ENCODE measurements around the gene IGSF22. TPM values are rescaled to one million over a fixed set of nuclear protein-coding genes. Genes with fewer than 3 reads are reported as not detected.

IGSF22 gene
- total RNA-seq, 4 donors from 2014 or later, result 0.17 to 0.23 TPM; not detected in 2

DNA sequence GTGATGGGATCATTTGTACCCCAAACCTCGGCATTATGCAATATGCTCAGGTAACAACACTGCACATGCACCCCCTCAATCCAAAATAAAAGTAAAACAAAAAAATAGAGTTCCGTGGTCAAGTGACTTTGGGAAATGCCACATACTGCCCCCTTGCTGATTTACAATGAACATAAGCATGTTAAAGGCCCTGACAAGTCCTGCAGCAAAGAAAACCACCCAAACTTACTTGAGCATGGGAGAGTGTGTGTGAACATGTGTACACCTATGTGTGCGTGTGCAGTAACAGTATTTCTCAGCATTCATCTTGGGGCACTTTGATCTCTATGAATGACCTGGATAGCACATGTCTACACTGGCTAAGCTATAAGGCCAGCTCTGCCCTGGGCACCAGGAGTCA is 15.8 kb upstream of the IGSF22 start:
- Histone ChIP-seq H3K4me1 (no peaks in the 10 kb centered on the region), H3K9me3 (no peaks in the 10 kb centered on the region), H3K27ac (replicated peaks in 1 of 4) (no peak overlapping the region), H3K27me3 (peaks cover 0 to 15% (median 0%) of the 10 kb centered on the region in 4 donors), H3K36me3 (no peaks in the 10 kb centered on the region), H3K4me3 (no peak overlapping the region)
- TF ChIP-seq POLR2AphosphoS5 (IDR thresholded peaks at IDR 0.05) (no peak), EP300 (IDR thresholded peaks at IDR 0.05) (no peak), POLR2A (IDR thresholded peaks at IDR 0.05; ENCODE audit: low read depth) (no peak)
- TF ChIP-seq, protein P1, sequence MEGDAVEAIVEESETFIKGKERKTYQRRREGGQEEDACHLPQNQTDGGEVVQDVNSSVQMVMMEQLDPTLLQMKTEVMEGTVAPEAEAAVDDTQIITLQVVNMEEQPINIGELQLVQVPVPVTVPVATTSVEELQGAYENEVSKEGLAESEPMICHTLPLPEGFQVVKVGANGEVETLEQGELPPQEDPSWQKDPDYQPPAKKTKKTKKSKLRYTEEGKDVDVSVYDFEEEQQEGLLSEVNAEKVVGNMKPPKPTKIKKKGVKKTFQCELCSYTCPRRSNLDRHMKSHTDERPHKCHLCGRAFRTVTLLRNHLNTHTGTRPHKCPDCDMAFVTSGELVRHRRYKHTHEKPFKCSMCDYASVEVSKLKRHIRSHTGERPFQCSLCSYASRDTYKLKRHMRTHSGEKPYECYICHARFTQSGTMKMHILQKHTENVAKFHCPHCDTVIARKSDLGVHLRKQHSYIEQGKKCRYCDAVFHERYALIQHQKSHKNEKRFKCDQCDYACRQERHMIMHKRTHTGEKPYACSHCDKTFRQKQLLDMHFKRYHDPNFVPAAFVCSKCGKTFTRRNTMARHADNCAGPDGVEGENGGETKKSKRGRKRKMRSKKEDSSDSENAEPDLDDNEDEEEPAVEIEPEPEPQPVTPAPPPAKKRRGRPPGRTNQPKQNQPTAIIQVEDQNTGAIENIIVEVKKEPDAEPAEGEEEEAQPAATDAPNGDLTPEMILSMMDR (IDR thresholded peaks at IDR 0.05), result no peak
- DNase-seq (ENCODE audit: extremely low spot score), result no peak
- 95% methylated on average over 3 of the region's 3 CpGs for WGBS
- intact Hi-C loops (cut with DNase I), result no loop called here

DNA sequence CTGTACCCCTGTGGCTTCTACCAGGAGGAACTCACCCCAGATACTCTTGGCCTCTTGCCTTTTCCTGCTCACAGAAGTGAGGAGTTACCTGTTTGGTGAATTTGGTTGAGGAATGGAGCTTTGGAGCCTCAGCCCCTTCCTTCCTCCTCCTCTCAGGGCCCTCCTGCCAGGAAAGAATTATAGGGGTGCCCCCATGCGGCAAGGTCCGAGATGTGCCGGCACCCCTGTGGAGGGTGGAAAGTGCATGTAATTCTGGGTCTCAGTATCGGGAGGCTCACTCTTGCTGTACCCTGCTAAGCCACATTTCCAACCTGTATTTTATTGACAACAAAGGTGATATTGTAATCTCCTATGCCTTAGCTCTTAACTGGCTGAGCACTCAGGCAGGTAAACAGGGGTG is 13.7 kb upstream of the IGSF22 start:
- intact Hi-C loops (cut with DNase I), result no loop called here
- TF ChIP-seq EP300 (IDR thresholded peaks at IDR 0.05) (no peak), POLR2A (IDR thresholded peaks at IDR 0.05; ENCODE audit: low read depth) (no peak), POLR2AphosphoS5 (IDR thresholded peaks at IDR 0.05) (no peak)
- TF ChIP-seq, protein P1 (IDR thresholded peaks at IDR 0.05), result no peak
- no peak overlapping the region for H3K27ac ChIP-seq (replicated peaks in 1 of 4)
- H3K27me3 ChIP-seq, result peaks cover 0 to 19% (median 0%) of the 10 kb centered on the region in 4 donors
- no peak for DNase-seq (ENCODE audit: extremely low spot score)
- no peaks in the 10 kb centered on the region for H3K36me3 ChIP-seq
- H3K9me3 ChIP-seq, result no peaks in the 10 kb centered on the region
- no peaks in the 10 kb centered on the region for H3K4me1 ChIP-seq
- no peak overlapping the region for H3K4me3 ChIP-seq
- 77% methylated on average over 4 of the region's 4 CpGs for WGBS

DNA sequence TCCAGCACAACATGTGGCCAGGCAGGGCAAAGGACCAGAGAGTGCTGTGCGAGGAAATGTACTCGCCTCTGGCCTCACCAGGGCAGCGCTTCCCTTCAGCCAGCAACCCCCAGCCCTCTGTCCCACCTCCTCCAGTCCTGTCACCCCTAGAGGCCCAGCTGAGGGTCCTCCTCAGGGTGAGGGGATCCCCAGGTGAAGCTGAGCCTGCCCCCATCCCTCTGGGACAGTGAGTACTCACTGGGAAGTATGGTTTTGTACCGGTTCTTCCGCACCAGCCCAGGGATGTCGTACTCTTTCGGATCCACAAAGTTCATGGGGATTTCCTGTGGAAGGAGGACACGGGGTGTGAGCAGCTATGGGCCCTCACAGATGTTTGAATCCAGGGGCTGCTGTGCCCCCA is 11.7 kb upstream of the IGSF22 start:
- no peaks in the 10 kb centered on the region for H3K9me3 ChIP-seq
- no peak overlapping the region for H3K27ac ChIP-seq (replicated peaks in 1 of 4)
- no peaks in the 10 kb centered on the region for H3K4me1 ChIP-seq
- WGBS, result 86% methylated on average over 8 of the region's 8 CpGs
- intact Hi-C loops (cut with DNase I), result no loop called here
- peaks cover 0 to 16% (median 0%) of the 10 kb centered on the region in 4 donors for H3K27me3 ChIP-seq
- no peak for DNase-seq (ENCODE audit: extremely low spot score)
- no peak overlapping the region for H3K4me3 ChIP-seq
- no peak for TF ChIP-seq POLR2AphosphoS5 (IDR thresholded peaks at IDR 0.05)
- no peak for TF ChIP-seq POLR2A (IDR thresholded peaks at IDR 0.05; ENCODE audit: low read depth)
- TF ChIP-seq, protein P1 (IDR thresholded peaks at IDR 0.05), result no peak
- no peak for TF ChIP-seq EP300 (IDR thresholded peaks at IDR 0.05)
- H3K36me3 ChIP-seq, result no peaks in the 10 kb centered on the region

DNA sequence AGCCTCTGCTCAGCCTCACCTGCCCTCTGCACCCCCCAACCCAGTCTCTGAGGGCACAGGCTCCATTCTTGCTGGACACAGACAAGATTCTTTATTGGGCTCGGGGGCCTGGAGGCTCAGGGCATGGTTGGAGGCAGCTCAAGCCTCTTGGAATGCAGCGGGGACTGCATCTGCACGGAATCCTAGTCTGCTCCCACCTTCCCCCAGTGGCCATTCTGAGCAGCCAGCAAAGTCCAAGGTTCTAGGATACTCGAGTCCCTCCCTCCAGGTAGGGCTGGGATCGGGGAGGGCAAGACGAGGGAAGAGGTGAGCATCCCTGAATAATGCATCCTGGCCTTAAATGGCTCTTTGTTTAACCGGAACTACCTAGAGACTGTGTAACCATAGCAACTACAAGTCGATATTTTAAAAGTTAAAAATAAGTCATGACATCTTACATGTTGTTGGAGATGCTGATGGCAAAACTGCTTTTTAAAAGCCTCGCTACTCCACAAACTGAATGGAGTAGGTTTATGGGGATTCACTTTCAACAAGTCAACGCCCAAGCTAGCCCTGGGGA is 10.7 kb upstream of the IGSF22 start:
- no peak for TF ChIP-seq EP300 (IDR thresholded peaks at IDR 0.05)
- TF ChIP-seq, protein P1 (IDR thresholded peaks at IDR 0.05), result no peak
- TF ChIP-seq POLR2A (IDR thresholded peaks at IDR 0.05; ENCODE audit: low read depth), result no peak
- no peak for TF ChIP-seq POLR2AphosphoS5 (IDR thresholded peaks at IDR 0.05)
- no peaks in the 10 kb centered on the region for H3K4me1 ChIP-seq
- no peaks in the 10 kb centered on the region for H3K36me3 ChIP-seq
- no peak overlapping the region for H3K27ac ChIP-seq (replicated peaks in 1 of 4)
- intact Hi-C loops (cut with DNase I), result no loop called here
- peaks cover 0 to 11% (median 0%) of the 10 kb centered on the region in 4 donors for H3K27me3 ChIP-seq
- WGBS, result 72% methylated on average over 9 of the region's 10 CpGs
- no peaks in the 10 kb centered on the region for H3K9me3 ChIP-seq
- no peak for DNase-seq (ENCODE audit: extremely low spot score)
- H3K4me3 ChIP-seq, result no peak overlapping the region

DNA sequence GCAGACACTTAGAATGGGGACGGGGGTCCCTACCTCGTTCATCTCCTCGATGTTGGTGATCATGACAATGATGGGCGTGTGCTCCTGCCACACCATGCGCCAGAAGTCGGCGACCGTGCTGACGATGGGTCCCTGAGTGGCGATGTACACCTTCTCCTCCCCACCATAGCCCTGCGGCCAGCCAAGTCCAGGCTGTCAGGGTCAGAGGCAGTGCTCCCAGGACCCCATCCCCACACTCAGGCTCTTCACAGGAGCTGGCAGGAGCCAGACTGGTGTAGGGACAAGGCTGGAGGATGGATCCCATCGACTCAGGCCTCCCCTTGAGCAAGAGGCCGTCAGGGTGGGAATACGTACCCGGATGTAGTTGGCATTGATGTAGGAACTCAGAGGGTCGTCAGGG is 7.2 kb upstream of the IGSF22 start:
- Histone ChIP-seq H3K4me1 (no peaks in the 10 kb centered on the region), H3K9me3 (no peaks in the 10 kb centered on the region), H3K27me3 (peaks cover 0 to 11% (median 0%) of the 10 kb centered on the region in 4 donors), H3K27ac (replicated peaks in 1 of 4) (no peak overlapping the region), H3K36me3 (no peaks in the 10 kb centered on the region), H3K4me3 (no peak overlapping the region)
- WGBS, result 91% methylated on average over 12 of the region's 16 CpGs
- intact Hi-C loops (cut with DNase I), result no loop called here
- TF ChIP-seq POLR2A (IDR thresholded peaks at IDR 0.05; ENCODE audit: low read depth) (no peak), POLR2AphosphoS5 (IDR thresholded peaks at IDR 0.05) (no peak), EP300 (IDR thresholded peaks at IDR 0.05) (no peak)
- TF ChIP-seq, protein P1 (IDR thresholded peaks at IDR 0.05), result no peak
- DNase-seq (ENCODE audit: extremely low spot score), result no peak
